Esophagus muscularis mucosa (tissue), 4 donors: ENCODE data around the gene N4BP2L2. TPM values are rescaled to one million over a fixed set of nuclear protein-coding genes. Genes with fewer than 3 reads are reported as not detected.

Experiments
- DNase-seq: peaks from one replicate; pipeline ENCODE4 v3.0.0-alpha.2; 2017; ENCODE audit errors: extremely low spot score
- H3K27ac ChIP-seq, 4 donors: fragments of 200-600 bp; sonication (generic); replicated peaks in 1 of 4; 1 replicate in 3 of 4; 2 replicates in 1 of 4; pipeline ENCODE4 v1.5.1; 2016 to 2019; ENCODE audit warnings: mild to moderate bottlenecking in 1 of 4
- H3K27me3 ChIP-seq, 4 donors: fragments of 200-600 bp; sonication (generic); one replicate each; pipeline versions ENCODE4 v1.5.1 to v1.6.0; 2016 to 2019
- H3K36me3 ChIP-seq, 4 donors: fragments of 200-600 bp; sonication (generic); one replicate each; pipeline ENCODE4 v1.5.1; 2016 to 2019
- H3K4me1 ChIP-seq, 4 donors: fragments of 200-600 bp; sonication (generic); one replicate each; pipeline ENCODE4 v1.5.1; 2016 to 2019
- H3K4me3 ChIP-seq, 4 donors: fragments of 200-600 bp; sonication (generic); 1 replicate in 2 of 4; 2 replicates in 2 of 4; pipeline ENCODE4 v1.5.1; 2016 to 2019; ENCODE audit warnings: mild to moderate bottlenecking in 4 of 4, moderate library complexity in 1 of 4
- H3K9me3 ChIP-seq, 4 donors: fragments of 200-600 bp; sonication (generic); 1 replicate in 3 of 4; 2 replicates in 1 of 4; pipeline ENCODE4 v1.5.1; 2016 to 2019
- EP300 ChIP-seq: sonication (generic); formaldehyde crosslinking; IDR thresholded peaks from one replicate; pipeline ENCODE4 v1.6.1; 2017; ENCODE audit warnings: antibody characterized with exemption
- POLR2A ChIP-seq: fragments of 450-650 bp; IDR thresholded peaks from one replicate; pipeline ENCODE4 v1.6.1; 2017; ENCODE audit warnings: antibody characterized with exemption, moderate library complexity, mild to moderate bottlenecking, low read depth
- POLR2AphosphoS5 ChIP-seq, 2 donors: sonication (generic); formaldehyde crosslinking; IDR thresholded peaks; one replicate each; pipeline ENCODE4 v1.6.1; 2017; ENCODE audit warnings: antibody characterized with exemption in 2 of 2
- WGBS: methylation state at CpG from one replicate; pipeline ENCODE4 v1.1.5; 2018; 5-methylcytosine and 5-hydroxymethylcytosine counted together
- intact Hi-C: fragments of 100-400 bp; cut with DNase I; formaldehyde crosslinking; loops from one replicate; pipeline ENCODE4 v1.15.1; 2023
- total RNA-seq, 4 donors: library from RNA; depleted of rRNA; stranded (reverse); fragments of >200 nt; gene quantifications; one replicate each; pipeline versions ENCODE4 v1.1.0 to v1.2.1, GENCODE V29; 2016
- TF ChIP-seq, protein P1 (sequence below), 3 experiments: fragments of 200-600 bp in 2 of 3; fragments of 450-650 bp in 1 of 3; sonication (generic) in 2 of 3; IDR thresholded peaks; one replicate each; pipeline ENCODE4 v1.5.1; 2017 to 2019; ENCODE audit warnings: antibody characterized with exemption in 3 of 3, mild to moderate bottlenecking in 2 of 3, moderate library complexity in 1 of 3

The N4BP2L2 gene
- total RNA-seq, 4 donors from 2014 or later = 81.2 to 198 (median 106) TPM

DNA sequence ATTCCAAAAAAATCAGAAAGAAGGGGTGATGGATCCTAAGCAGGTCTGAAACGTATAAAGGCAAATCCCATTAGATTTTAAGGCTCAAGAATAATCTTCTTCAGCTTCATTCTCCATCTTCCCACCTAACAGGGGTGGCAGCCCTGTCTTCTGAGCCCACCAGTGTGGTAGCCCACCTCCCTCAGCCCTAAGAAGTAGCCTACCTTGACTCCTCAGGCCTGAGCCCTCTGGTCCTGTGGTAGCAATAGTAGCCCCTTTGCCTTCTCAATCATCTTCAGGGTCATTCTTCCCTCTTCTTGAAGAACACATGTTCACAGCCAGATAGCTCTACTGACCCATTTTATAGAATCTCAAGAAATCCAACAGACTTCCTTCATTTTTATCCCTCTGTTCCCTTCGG is 33.7 kb downstream of the N4BP2L2 start:
- H3K27ac ChIP-seq = no peak overlapping the region
- WGBS = 83% methylated on average over 2 of the region's 2 CpGs
- no peaks in the 10 kb centered on the region for H3K27me3 ChIP-seq
- TF ChIP-seq, protein P1, sequence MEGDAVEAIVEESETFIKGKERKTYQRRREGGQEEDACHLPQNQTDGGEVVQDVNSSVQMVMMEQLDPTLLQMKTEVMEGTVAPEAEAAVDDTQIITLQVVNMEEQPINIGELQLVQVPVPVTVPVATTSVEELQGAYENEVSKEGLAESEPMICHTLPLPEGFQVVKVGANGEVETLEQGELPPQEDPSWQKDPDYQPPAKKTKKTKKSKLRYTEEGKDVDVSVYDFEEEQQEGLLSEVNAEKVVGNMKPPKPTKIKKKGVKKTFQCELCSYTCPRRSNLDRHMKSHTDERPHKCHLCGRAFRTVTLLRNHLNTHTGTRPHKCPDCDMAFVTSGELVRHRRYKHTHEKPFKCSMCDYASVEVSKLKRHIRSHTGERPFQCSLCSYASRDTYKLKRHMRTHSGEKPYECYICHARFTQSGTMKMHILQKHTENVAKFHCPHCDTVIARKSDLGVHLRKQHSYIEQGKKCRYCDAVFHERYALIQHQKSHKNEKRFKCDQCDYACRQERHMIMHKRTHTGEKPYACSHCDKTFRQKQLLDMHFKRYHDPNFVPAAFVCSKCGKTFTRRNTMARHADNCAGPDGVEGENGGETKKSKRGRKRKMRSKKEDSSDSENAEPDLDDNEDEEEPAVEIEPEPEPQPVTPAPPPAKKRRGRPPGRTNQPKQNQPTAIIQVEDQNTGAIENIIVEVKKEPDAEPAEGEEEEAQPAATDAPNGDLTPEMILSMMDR (IDR thresholded peaks at IDR 0.05) = no peak
- no peak for TF ChIP-seq POLR2AphosphoS5 (IDR thresholded peaks at IDR 0.05)
- no peak for TF ChIP-seq EP300
- no peak for TF ChIP-seq POLR2A
- intact Hi-C loops = no loop called here
- H3K4me3 ChIP-seq = no peak overlapping the region
- H3K9me3 ChIP-seq = no peaks in the 10 kb centered on the region
- DNase-seq = no peak
- peaks cover 0 to 17% (median 9%) of the 10 kb centered on the region in 4 donors for H3K36me3 ChIP-seq
- no peaks in the 10 kb centered on the region for H3K4me1 ChIP-seq

- H3K4me1 ChIP-seq = no peaks in the 10 kb centered on the region
- TF ChIP-seq POLR2AphosphoS5 (IDR thresholded peaks at IDR 0.05) = no peak
- TF ChIP-seq EP300 = no peak
- TF ChIP-seq POLR2A = no peak
- TF ChIP-seq, protein P1 (IDR thresholded peaks at IDR 0.05) = no peak
- no peak overlapping the region for H3K4me3 ChIP-seq
- H3K27ac ChIP-seq = no peak overlapping the region
- H3K36me3 ChIP-seq = peaks cover 0 to 17% (median 8%) of the 10 kb centered on the region in 4 donors
- no peaks in the 10 kb centered on the region for H3K27me3 ChIP-seq
- no peak for DNase-seq
- intact Hi-C loops = no loop called here
- H3K9me3 ChIP-seq = no peaks in the 10 kb centered on the region
- WGBS = 71% methylated on average over 1 of the region's 1 CpG
Measured at GRCh38 chr13:32504263-32504662, 34.3 kb downstream of the N4BP2L2 start.

DNA sequence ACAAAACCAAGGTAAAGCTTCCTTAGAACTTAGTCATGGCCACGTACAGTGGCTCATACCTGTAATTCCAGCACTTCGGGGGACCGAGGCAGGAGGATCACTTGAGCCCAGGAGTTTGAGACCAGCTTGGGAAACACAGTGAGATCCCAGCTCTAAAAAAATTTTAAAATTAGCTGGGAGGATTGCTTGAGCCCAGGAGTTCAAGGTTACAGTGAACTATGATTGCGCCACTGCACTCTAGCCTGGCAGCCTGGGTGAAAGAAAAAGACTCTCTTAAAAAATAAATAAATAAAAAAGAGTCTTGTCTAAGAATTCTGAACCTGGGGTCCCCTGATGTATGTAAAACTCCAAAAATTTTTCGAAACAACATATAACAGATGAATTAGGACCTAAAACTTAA is 34.9 kb downstream of the N4BP2L2 start:
- Histone ChIP-seq H3K27ac (no peak overlapping the region), H3K9me3 (no peaks in the 10 kb centered on the region), H3K4me3 (no peak overlapping the region), H3K36me3 (peaks cover 0 to 17% (median 7%) of the 10 kb centered on the region in 4 donors), H3K27me3 (no peaks in the 10 kb centered on the region), H3K4me1 (no peaks in the 10 kb centered on the region)
- TF ChIP-seq, protein P1 (IDR thresholded peaks at IDR 0.05) = no peak
- TF ChIP-seq POLR2AphosphoS5 (IDR thresholded peaks at IDR 0.05) (no peak), POLR2A (no peak), EP300 (no peak)
- intact Hi-C loops = no loop called here
- DNase-seq = no peak
- WGBS = 94% methylated on average over 5 of the region's 5 CpGs

GRCh38 chr13:32501064-32501463 is 37.5 kb downstream of the N4BP2L2 start:
- no peak overlapping the region for H3K27ac ChIP-seq
- TF ChIP-seq EP300 (no peak), POLR2A (no peak), POLR2AphosphoS5 (IDR thresholded peaks at IDR 0.05) (no peak)
- TF ChIP-seq, protein P1 (IDR thresholded peaks at IDR 0.05) = no peak
- H3K36me3 ChIP-seq = peaks cover 0 to 7% (median 2%) of the 10 kb centered on the region in 4 donors
- intact Hi-C loops = no loop called here
- no peaks in the 10 kb centered on the region for H3K27me3 ChIP-seq
- H3K9me3 ChIP-seq = no peaks in the 10 kb centered on the region
- WGBS = 97% methylated on average over 6 of the region's 6 CpGs
- peaks cover 0 to 13% (median 5%) of the 10 kb centered on the region in 4 donors for H3K4me1 ChIP-seq
- H3K4me3 ChIP-seq = no peak overlapping the region
- DNase-seq = no peak
